Astrocyte of the spinal cord (primary cell): ENCODE measurements around the gene MEIS1.

Experiments used
- DNase-seq: peaks from one replicate; pipeline ENCODE4 v3.0.0; 2011; ENCODE audit warnings: low read depth, low spot score
- H3K4me3 ChIP-seq: 2 replicates; pipeline ENCODE4 v1.5.1; 2011; ENCODE audit warnings: low read depth, mild to moderate bottlenecking, low read length, moderate library complexity
- CTCF ChIP-seq: IDR thresholded peaks from 2 replicates; pipeline ENCODE4 v1.5.1; 2012; ENCODE audit warnings: low read depth, mild to moderate bottlenecking, low read length, inconsistent platforms
- in situ Hi-C: cut with HindIII; loops from 2 replicates; pipeline ENCODE4 v1.10.0; 2017; ENCODE audit warnings: low sequenced_read_pairs

Gene MEIS1

DNA sequence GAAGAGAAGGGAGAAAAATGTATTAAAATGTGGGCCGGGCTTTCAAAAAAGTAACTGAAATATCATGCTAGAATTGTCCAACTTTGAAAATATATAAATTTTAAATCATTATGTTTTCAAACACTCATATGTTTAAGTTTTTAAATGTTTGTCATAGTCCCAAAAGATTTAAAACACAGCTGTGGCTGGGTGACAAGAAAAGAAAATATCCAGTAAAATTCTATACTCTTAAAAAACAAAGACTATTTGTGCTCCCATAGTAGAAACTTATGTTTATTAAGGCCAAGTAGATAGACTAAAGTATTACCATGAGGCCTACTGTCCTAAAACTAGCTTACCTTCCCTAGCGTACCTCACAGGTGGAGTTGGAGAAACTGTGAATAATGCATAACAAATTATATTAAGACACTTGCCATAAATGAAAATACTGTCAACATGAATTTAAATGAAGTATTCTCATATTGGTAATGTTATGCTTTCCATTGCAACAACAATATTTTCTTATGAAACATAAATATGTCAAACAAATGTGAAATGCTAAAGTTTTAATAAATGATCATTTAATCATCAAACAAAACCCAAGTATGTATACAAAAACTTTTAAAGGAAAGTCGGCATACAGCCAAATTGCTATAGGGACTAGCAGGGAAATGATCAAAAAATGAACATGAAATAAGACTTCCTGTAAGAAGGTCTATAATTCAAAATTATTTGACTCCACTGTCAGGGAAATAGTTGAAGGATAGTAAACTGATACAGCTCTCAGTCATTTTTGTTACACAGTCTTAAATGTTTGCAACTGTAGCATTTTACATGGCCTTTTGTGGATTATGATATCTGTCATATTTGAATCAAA is 13.4 kb downstream of the MEIS1 start:
- in situ Hi-C loops: loop anchor here (25.0 kb wide), 1 partner anchor 114 kb away; no protein-coding TSS in a partner anchor
- TF ChIP-seq CTCF: no peak
- DNase-seq: no peak
- no peak overlapping the region for H3K4me3 ChIP-seq

- in situ Hi-C loops: no loop called here
- no peak for TF ChIP-seq CTCF
Measured at GRCh38 chr2:66452214-66452613, 17.3 kb downstream of the MEIS1 start.

DNA sequence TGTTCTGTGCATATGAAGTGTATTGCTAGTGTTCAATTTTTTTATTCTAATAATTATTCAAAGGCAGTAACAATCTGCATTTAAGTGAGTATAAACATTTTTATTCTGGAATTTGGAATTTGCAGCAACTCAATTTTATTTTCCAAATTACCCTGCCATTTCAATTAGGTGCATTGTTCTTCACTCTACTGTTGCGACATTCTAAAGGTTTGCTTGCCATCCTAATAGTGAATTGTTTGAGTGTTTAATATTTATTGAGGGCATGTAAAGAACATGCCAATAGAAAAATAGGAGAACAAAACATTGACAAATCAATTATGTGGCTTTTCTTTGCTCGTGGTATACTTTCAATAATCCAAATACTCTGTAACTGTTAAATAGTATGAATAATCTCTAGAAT is 18.0 kb downstream of the MEIS1 start:
- TF ChIP-seq CTCF: no peak
- in situ Hi-C loops: no loop called here
- DNase-seq: no peak
- H3K4me3 ChIP-seq: no peak overlapping the region

More at GRCh38 chr2:66452214-66452613, 17.3 kb downstream of the MEIS1 start:
- DNase-seq: no peak
- no peak overlapping the region for H3K4me3 ChIP-seq

GRCh38 chr2:66455490-66455889 is 20.6 kb downstream of the MEIS1 start:
- no peak for DNase-seq
- no peak for TF ChIP-seq CTCF
- H3K4me3 ChIP-seq: no peak overlapping the region
- in situ Hi-C loops: no loop called here

- H3K4me3 ChIP-seq: no peak overlapping the region
- peak; percentile 51 for DNase-seq
- in situ Hi-C loops: no loop called here
- TF ChIP-seq CTCF: no peak
Measured at GRCh38 chr2:66456183-66457041, 21.5 kb downstream of the MEIS1 start.

- in situ Hi-C loops: no loop called here
- no peak for DNase-seq
- no peak for TF ChIP-seq CTCF
- H3K4me3 ChIP-seq: no peak overlapping the region
Measured at GRCh38 chr2:66457545-66457944, 22.6 kb downstream of the MEIS1 start.
